ENCODE results near the gene MICAL3.

MICAL3 gene

DNA sequence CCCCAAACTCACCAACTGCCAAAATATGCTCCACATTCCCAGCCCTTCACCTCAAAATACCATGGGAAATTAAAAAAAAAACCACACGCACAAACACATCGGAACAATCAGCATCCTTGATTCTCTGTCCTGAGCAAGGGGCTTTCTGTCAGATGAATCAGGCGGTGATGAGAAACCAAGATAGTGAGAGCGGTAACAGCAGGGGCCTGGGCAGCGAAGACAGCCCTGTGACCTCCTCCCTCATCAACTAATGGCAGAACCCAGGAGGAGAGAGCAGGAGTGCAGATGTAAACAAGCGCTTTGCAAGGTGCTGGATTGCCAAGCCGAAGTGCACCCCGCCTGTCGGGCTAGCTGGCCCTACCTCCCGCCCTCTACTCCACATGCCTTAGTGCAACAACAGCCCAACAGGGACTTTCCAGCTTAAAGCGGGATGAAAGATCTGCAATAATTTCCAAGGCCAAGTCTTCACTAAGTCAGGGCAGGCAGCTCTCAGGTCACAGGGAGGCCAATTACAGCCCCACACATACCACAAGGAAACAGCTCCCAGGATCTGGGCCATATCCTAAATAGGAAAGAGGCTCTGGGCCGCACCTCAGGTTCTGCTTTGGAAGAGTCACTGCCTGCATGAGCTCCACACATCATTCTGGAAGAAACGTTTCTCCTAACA, 177.9 kb downstream of the MICAL3 start:
- Histone ChIP-seq H3K9ac (ENCODE audit: low read length) (no peak overlapping the region), H3K4me3 (ENCODE audit: low read length) (no peak overlapping the region), H3K27ac (ENCODE audit: low read length) (no peak overlapping the region), H3K79me2 (ENCODE audit: low read length) (no peaks in the 10 kb centered on the region), H3K27me3 (ENCODE audit: low read depth, low read length) (no peaks in the 10 kb centered on the region), H4K20me1 (ENCODE audit: insufficient read depth, low read length) (no peaks in the 10 kb centered on the region), H3K9me3 (ENCODE audit: insufficient read depth, low read length) (no peaks in the 10 kb centered on the region), H3K4me2 (ENCODE audit: low read length) (no peak overlapping the region), H2AFZ (ENCODE audit: low read depth, low read length) (no peak overlapping the region), H3K36me3 (replicated peaks; ENCODE audit: low read depth, low read length) (peaks cover 45% of the 10 kb centered on the region), H3K4me1 (ENCODE audit: low read length) (no peaks in the 10 kb centered on the region)
- TF ChIP-seq, protein P1, sequence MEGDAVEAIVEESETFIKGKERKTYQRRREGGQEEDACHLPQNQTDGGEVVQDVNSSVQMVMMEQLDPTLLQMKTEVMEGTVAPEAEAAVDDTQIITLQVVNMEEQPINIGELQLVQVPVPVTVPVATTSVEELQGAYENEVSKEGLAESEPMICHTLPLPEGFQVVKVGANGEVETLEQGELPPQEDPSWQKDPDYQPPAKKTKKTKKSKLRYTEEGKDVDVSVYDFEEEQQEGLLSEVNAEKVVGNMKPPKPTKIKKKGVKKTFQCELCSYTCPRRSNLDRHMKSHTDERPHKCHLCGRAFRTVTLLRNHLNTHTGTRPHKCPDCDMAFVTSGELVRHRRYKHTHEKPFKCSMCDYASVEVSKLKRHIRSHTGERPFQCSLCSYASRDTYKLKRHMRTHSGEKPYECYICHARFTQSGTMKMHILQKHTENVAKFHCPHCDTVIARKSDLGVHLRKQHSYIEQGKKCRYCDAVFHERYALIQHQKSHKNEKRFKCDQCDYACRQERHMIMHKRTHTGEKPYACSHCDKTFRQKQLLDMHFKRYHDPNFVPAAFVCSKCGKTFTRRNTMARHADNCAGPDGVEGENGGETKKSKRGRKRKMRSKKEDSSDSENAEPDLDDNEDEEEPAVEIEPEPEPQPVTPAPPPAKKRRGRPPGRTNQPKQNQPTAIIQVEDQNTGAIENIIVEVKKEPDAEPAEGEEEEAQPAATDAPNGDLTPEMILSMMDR (IDR thresholded peaks at IDR 0.05; ENCODE audit: low read depth, low read length), result no peak
- TF ChIP-seq EZH2phosphoT487 (IDR thresholded peaks at IDR 0.05; ENCODE audit: low read depth), result no peak

DNA sequence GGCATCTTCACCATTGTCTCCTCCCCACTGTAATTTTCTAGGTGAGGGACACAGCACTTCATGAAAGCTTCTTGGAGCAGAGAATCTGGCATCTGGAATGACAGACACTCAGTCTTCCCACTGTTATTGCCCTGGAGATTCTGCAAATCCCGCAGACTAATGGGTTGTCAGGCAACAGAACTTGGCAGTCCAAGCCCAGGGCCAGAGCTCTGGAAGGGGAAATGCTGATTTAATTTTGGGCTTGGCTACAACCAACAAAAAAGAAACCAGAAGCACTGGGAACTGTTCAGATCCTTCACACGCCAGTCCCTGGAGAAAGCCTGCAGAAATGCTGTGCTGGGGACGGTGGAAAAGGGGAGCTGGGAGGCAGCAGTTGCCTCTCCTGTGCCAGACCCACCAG, 178.6 kb downstream of the MICAL3 start:
- H3K36me3 ChIP-seq (replicated peaks; ENCODE audit: low read depth, low read length), result peaks cover 52% of the 10 kb centered on the region
- no peak overlapping the region for H3K9ac ChIP-seq (ENCODE audit: low read length)
- TF ChIP-seq, protein P1 (IDR thresholded peaks at IDR 0.05; ENCODE audit: low read depth, low read length), result no peak
- no peaks in the 10 kb centered on the region for H3K27me3 ChIP-seq (ENCODE audit: low read depth, low read length)
- H3K79me2 ChIP-seq (ENCODE audit: low read length), result no peaks in the 10 kb centered on the region
- no peaks in the 10 kb centered on the region for H3K4me1 ChIP-seq (ENCODE audit: low read length)
- no peak overlapping the region for H2AFZ ChIP-seq (ENCODE audit: low read depth, low read length)
- H3K27ac ChIP-seq (ENCODE audit: low read length), result no peak overlapping the region
- H3K9me3 ChIP-seq (ENCODE audit: insufficient read depth, low read length), result no peaks in the 10 kb centered on the region
- H3K4me3 ChIP-seq (ENCODE audit: low read length), result no peak overlapping the region
- H4K20me1 ChIP-seq (ENCODE audit: insufficient read depth, low read length), result 0 out of 2 replicates have a peak, but pooled peaks cover 2% of the 10 kb centered on the region
- H3K4me2 ChIP-seq (ENCODE audit: low read length), result no peak overlapping the region

DNA sequence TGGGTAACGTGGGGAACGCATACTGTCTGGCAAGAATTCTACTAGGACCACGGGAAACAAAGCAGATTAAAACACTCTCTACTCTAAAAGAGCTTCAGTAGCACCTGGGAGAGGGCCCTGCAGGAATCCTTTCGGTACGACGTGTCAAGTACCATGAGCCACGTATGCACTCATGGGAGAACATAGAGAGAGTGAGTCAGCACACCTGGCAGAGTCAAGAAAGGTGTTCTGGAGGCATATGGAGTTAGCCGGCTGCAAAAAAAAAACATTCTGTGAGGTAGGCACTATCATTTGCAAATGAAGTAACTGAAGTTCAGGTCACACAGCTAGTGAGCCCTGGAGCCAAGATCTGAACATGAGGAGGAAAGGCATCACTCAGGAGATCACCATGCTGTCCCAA, 179.0 kb downstream of the MICAL3 start:
- H3K9ac ChIP-seq (ENCODE audit: low read length), result no peak overlapping the region
- no peaks in the 10 kb centered on the region for H3K27me3 ChIP-seq (ENCODE audit: low read depth, low read length)
- H3K4me1 ChIP-seq (ENCODE audit: low read length), result no peaks in the 10 kb centered on the region
- TF ChIP-seq, protein P1 (IDR thresholded peaks at IDR 0.05; ENCODE audit: low read depth, low read length), result no peak
- no peak for TF ChIP-seq EZH2phosphoT487 (IDR thresholded peaks at IDR 0.05; ENCODE audit: low read depth)
- 0 out of 2 replicates have a peak, but pooled peaks cover 5% of the 10 kb centered on the region for H4K20me1 ChIP-seq (ENCODE audit: insufficient read depth, low read length)
- H3K9me3 ChIP-seq (ENCODE audit: insufficient read depth, low read length), result no peaks in the 10 kb centered on the region
- peaks cover 54% of the 10 kb centered on the region for H3K36me3 ChIP-seq (replicated peaks; ENCODE audit: low read depth, low read length)
- H3K79me2 ChIP-seq (ENCODE audit: low read length), result no peaks in the 10 kb centered on the region
- no peak overlapping the region for H3K4me2 ChIP-seq (ENCODE audit: low read length)
- H3K27ac ChIP-seq (ENCODE audit: low read length), result no peak overlapping the region
- no peak overlapping the region for H2AFZ ChIP-seq (ENCODE audit: low read depth, low read length)
- no peak overlapping the region for H3K4me3 ChIP-seq (ENCODE audit: low read length)

DNA sequence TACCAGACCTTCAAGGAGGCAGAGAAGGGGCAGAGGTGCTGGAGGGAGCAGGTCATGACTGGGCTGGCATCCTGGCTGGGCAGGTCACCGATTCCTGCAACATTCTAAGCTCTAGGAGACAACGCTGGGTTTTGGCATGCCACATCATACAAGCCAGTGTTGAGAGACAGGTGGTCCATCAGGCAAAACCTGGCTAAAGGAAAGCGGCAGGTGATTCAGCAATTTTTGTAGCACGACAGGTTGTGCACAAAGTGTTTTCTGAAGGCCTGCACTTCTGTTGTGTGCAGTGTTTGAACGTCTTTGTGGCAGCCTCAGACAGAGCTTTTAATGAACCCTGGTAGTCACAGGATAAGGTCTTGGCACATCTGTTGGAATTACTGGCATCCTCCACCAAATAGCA, 180.2 kb downstream of the MICAL3 start:
- Histone ChIP-seq H3K79me2 (ENCODE audit: low read length) (no peaks in the 10 kb centered on the region), H3K36me3 (replicated peaks; ENCODE audit: low read depth, low read length) (peaks cover 55% of the 10 kb centered on the region), H3K27ac (ENCODE audit: low read length) (no peak overlapping the region), H3K9ac (ENCODE audit: low read length) (no peak overlapping the region), H3K4me3 (ENCODE audit: low read length) (no peak overlapping the region), H2AFZ (ENCODE audit: low read depth, low read length) (no peak overlapping the region), H3K9me3 (ENCODE audit: insufficient read depth, low read length) (no peaks in the 10 kb centered on the region), H4K20me1 (ENCODE audit: insufficient read depth, low read length) (0 out of 2 replicates have a peak, but pooled peaks cover 5% of the 10 kb centered on the region), H3K27me3 (ENCODE audit: low read depth, low read length) (no peaks in the 10 kb centered on the region), H3K4me1 (ENCODE audit: low read length) (no peaks in the 10 kb centered on the region), H3K4me2 (ENCODE audit: low read length) (no peak overlapping the region)
- no peak for TF ChIP-seq EZH2phosphoT487 (IDR thresholded peaks at IDR 0.05; ENCODE audit: low read depth)

All from OCI-LY3 (cell line).